Forelimb muscle (tissue), 1 donor: ENCODE measurements around the gene SLC35E3. TPM values are rescaled to one million over a fixed set of nuclear protein-coding genes. Genes with fewer than 3 reads are reported as not detected.
A peak's percentile ranks its signal among the peaks of the same experiment; 100 is the strongest.
"Not testable (repeated sequence)": the region's sequence is repeated elsewhere in the genome, so short reads cannot be mapped to it uniquely, and the experiment has no call there.

Experiments used
- DNase-seq: peaks from one replicate; pipeline ENCODE4 v3.0.0-alpha.2; 2013; ENCODE audit warnings: low read depth
- polyA plus RNA-seq: library from polyadenylated mRNA; unstranded; fragments of 120-200 nt; gene quantifications from one replicate; pipeline ENCODE4 v1.2.1, GENCODE V29; 2013; ENCODE audit not compliant: insufficient read length

SLC35E3 gene
- polyA plus RNA-seq, 1 donor = 19.2 TPM

GRCh38 chr12:68793975-68794652 lies 48.1 kb downstream of the SLC35E3 start:
- DNase-seq = no peak

- DNase-seq = no peak
Measured at GRCh38 chr12:68794653-68795251, 48.8 kb downstream of the SLC35E3 start.

- DNase-seq = no peak
Measured at GRCh38 chr12:68796399-68796798, 50.4 kb downstream of the SLC35E3 start.

- DNase-seq = no peak
Measured at GRCh38 chr12:68798882-68799234, 52.9 kb downstream of the SLC35E3 start.

GRCh38 chr12:68800294-68800693 lies 54.3 kb downstream of the SLC35E3 start:
- DNase-seq = no peak

GRCh38 chr12:68801124-68801523 lies 55.1 kb downstream of the SLC35E3 start:
- DNase-seq = not testable (repeated sequence)

GRCh38 chr12:68802372-68802745 lies 56.4 kb downstream of the SLC35E3 start:
- not testable (repeated sequence) for DNase-seq

- not testable (repeated sequence) for DNase-seq
Measured at GRCh38 chr12:68802911-68803651, 57.1 kb downstream of the SLC35E3 start.

- DNase-seq = no peak
Measured at GRCh38 chr12:68803948-68804656, 58.1 kb downstream of the SLC35E3 start.

- DNase-seq = no peak
Measured at GRCh38 chr12:68804657-68805591, 58.9 kb downstream of the SLC35E3 start.

- no peak for DNase-seq
Measured at GRCh38 chr12:68805592-68806120, 59.7 kb downstream of the SLC35E3 start.

- DNase-seq = no peak
Measured at GRCh38 chr12:68806488-68807237, 60.7 kb downstream of the SLC35E3 start.

GRCh38 chr12:68807274-68807575 lies 61.2 kb downstream of the SLC35E3 start:
- not testable (repeated sequence) for DNase-seq

- DNase-seq = peak; percentile 74
Measured at GRCh38 chr12:68807576-68808387, 61.8 kb downstream of the SLC35E3 start, which contains the start of gene MDM2. Gene MDM2, plus strand, starts transcription at chr12:68808177. Its CDS starts 301 bp downstream, at chr12:68808478.

GRCh38 chr12:68808388-68809189 lies 62.6 kb downstream of the SLC35E3 start:
- peak; percentile 75 for DNase-seq

- no peak for DNase-seq
Measured at GRCh38 chr12:68809190-68810026, 63.4 kb downstream of the SLC35E3 start.

- DNase-seq = not testable (repeated sequence)
Measured at GRCh38 chr12:68810027-68810389, 64.0 kb downstream of the SLC35E3 start.

- not testable (repeated sequence) for DNase-seq
Measured at GRCh38 chr12:68811573-68811972, 65.6 kb downstream of the SLC35E3 start.
